Left hindlimb (tissue), 1 donor: ENCODE results near the gene SOX2.

Experiments
- DNase-seq: peaks from one replicate; pipeline ENCODE4 v3.0.0-alpha.2; 2018

Gene SOX2

GRCh38 chr3:181711325-181712135 lies at the start of gene SOX2:
Gene SOX2 (plus strand): TSS chr3:181711925. CDS start chr3:181712361, 436 bp downstream.
- DNase-seq = peak; percentile 72

- DNase-seq = no peak
These were observed 28.2 kb upstream of the SOX2 start for GRCh38 chr3:181683563-181683962.

- no peak for DNase-seq
These were observed 24.5 kb upstream of the SOX2 start for GRCh38 chr3:181687190-181687589.

GRCh38 chr3:181687731-181688130 lies 24.0 kb upstream of the SOX2 start:
- DNase-seq = no peak

GRCh38 chr3:181689546-181689945 lies 22.2 kb upstream of the SOX2 start:
- DNase-seq = no peak

GRCh38 chr3:181690769-181691168 lies 21.0 kb upstream of the SOX2 start:
- no peak for DNase-seq

GRCh38 chr3:181691901-181692300 lies 19.8 kb upstream of the SOX2 start:
- no peak for DNase-seq

- no peak for DNase-seq
These were observed 19.2 kb upstream of the SOX2 start for GRCh38 chr3:181692311-181693145.

- DNase-seq = no peak
These were observed 18.4 kb upstream of the SOX2 start for GRCh38 chr3:181693280-181693679.

GRCh38 chr3:181694805-181695660 lies 16.7 kb upstream of the SOX2 start:
- DNase-seq = peak; percentile 64

GRCh38 chr3:181695661-181696491 lies 15.8 kb upstream of the SOX2 start:
- no peak for DNase-seq

- DNase-seq = no peak
These were observed 15.0 kb upstream of the SOX2 start for GRCh38 chr3:181696626-181697230.

- DNase-seq = no peak
These were observed 13.3 kb upstream of the SOX2 start for GRCh38 chr3:181698263-181698954.

- DNase-seq = no peak
These were observed 12.4 kb upstream of the SOX2 start for GRCh38 chr3:181699171-181699903.

- no peak for DNase-seq
These were observed 11.3 kb upstream of the SOX2 start for GRCh38 chr3:181700168-181701087.

GRCh38 chr3:181701096-181701495 lies 10.6 kb upstream of the SOX2 start:
- DNase-seq = no peak

GRCh38 chr3:181703601-181704420 lies 7.9 kb upstream of the SOX2 start:
- no peak for DNase-seq

GRCh38 chr3:181704421-181705085 lies 7.2 kb upstream of the SOX2 start:
- no peak for DNase-seq
